Activated CD8-positive, alpha-beta memory T cell treated with anti-CD3 and anti-CD28 coated beads for 36 hours (primary cell): Measurements from ENCODE around the gene HOXC4. TPM values are rescaled to one million over a fixed set of nuclear protein-coding genes. Genes with fewer than 3 reads are reported as not detected.
"Not testable (repeated sequence)": the region's sequence is repeated elsewhere in the genome, so short reads cannot be mapped to it uniquely, and the experiment has no call there.

Experiments
- CTCF ChIA-PET: fragments of 350-600 bp; sonication (Branson Sonifier 250); formaldehyde crosslinking; loops from one replicate; lab custom pipeline; 2021; ENCODE audit warnings: antibody characterized with exemption; lab: Charles Lee
- POLR2A ChIA-PET: fragments of 350-600 bp; sonication (Branson Sonifier 250); formaldehyde crosslinking; loops from one replicate; lab custom pipeline; 2021; ENCODE audit warnings: antibody characterized with exemption; lab: Charles Lee
- total RNA-seq, 2 experiments: library from RNA; stranded (reverse); gene quantifications; one replicate each; pipeline ENCODE4 v1.2.3, GENCODE V29; 2021

The HOXC4 gene
- total RNA-seq, 2 experiments from 2014 or later = 1.0 to 1.3 TPM

- ChIA-PET CTCF (interaction anchor here (1.3 to 5.5 kb wide), 4 partner anchors 157 to 174 kb away, joined by 4 to 68 read pairs (median 13); partner anchors contain the start of gene SMUG1), POLR2A (no interaction called here)
These were observed 19.5 kb upstream of the HOXC4 start for GRCh38 chr12:54033980-54034784.

DNA sequence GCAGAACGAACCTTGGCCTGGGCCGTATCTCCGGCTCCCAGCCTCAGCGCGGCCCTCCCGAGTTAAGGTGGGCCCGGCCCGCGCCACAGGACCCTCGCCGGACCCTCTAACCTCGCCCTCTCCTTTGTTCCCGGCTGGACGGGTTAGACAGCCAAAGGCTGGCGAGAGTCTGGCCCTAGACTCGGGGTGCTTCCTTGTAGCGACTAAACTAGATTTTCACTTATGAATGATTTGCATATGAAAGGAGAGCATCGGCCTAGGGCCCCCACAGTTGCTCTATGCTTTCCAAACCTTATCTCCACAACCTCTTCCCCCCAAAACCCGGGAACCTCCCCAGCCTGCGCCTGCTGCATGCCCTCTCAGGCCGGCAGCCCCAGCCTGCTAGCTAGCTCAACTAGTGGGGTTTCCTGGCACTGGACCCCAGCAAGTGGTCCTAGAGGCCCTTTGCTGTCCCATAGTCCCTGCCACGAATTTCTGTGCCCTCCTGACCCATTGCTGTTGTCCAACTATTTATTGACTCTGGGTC is 18.8 kb upstream of the HOXC4 start:
- CTCF ChIA-PET = interaction anchor here (1.3 to 5.5 kb wide), 6 partner anchors 50 to 174 kb away, joined by 4 to 68 read pairs (median 8); partner anchors contain the start of genes HOXC10 and SMUG1
- POLR2A ChIA-PET = no interaction called here

DNA sequence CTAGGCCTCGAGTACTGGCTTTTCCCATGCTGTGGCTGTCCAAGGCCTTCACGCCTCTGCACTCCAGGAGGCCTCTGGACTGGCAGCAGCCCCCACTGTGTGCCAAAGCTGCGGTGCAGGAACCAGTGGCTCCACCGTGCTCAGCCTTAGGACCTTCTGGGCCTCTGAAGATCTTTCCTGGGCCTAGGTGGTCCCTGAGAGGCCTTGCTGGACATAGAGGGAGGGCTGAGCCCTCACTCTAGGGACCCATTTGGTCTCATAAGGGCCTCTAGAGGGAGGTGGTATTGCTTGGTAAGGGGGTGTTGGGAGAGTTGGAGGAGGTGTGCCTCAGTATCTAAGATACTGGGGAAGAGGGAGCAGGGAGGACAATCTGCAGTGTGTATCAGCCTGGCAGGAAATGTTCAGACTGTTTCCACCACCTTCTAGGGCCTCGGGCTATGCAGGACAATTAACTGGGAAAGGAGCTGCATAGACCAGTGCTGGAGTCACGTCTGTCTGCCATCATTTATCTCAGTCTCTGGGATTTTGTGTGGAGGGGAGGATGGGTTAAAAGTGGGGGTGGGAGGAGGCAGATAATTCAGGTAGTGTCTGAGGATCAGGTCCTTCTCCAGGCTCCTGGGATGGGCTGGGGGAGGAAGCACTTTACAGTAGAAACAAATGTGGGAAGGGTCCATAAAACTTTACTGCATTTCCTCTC is 17.9 kb upstream of the HOXC4 start:
- CTCF ChIA-PET = interaction anchor here (1.3 to 2.5 kb wide), 4 partner anchors 51 to 173 kb away, joined by 4 to 10 read pairs (median 4); partner anchors contain the start of gene HOXC10

DNA sequence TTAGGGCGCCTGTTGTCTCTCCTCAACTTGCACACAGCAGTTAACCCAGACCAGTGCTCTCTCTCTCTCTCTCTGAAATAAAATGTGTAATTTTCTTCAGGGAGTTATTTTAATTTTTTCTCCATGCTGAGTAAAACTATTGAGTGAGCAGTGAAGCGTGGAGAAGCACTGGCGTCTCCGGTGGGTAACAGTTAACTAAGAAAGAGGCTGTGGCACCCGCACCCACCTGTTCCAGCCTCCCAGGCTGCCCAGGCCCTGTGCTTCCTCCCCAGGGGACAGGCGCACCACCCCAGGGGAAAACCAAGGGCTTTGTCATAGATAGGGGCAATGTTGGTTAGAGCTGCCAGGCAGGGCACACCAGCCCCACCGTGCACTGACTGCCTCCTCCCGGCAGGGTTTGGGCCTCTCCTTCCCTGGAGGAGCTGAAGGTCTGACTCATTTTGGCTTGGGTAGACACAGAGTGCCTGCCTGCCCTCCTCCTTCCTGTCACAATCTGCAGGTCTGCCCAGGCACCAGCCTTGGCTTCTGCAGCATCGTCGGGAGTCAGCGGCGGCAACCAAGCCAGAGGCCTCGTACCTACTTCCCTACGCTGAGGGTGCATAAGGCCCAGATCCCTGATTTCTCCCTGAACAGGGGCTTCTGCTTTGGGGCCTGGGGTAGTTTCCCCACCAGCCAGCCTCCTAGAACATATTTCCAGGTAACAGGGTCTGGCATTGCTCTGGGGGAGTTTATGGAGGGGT is 16.8 kb upstream of the HOXC4 start:
- POLR2A ChIA-PET = no interaction called here
- CTCF ChIA-PET = interaction anchor here (2.5 kb wide), 1 partner anchor 154 kb away, joined by 10 read pairs; no protein-coding TSS in a partner anchor

More for the DNA sequence above, 17.9 kb upstream of the HOXC4 start:
- POLR2A ChIA-PET = no interaction called here

DNA sequence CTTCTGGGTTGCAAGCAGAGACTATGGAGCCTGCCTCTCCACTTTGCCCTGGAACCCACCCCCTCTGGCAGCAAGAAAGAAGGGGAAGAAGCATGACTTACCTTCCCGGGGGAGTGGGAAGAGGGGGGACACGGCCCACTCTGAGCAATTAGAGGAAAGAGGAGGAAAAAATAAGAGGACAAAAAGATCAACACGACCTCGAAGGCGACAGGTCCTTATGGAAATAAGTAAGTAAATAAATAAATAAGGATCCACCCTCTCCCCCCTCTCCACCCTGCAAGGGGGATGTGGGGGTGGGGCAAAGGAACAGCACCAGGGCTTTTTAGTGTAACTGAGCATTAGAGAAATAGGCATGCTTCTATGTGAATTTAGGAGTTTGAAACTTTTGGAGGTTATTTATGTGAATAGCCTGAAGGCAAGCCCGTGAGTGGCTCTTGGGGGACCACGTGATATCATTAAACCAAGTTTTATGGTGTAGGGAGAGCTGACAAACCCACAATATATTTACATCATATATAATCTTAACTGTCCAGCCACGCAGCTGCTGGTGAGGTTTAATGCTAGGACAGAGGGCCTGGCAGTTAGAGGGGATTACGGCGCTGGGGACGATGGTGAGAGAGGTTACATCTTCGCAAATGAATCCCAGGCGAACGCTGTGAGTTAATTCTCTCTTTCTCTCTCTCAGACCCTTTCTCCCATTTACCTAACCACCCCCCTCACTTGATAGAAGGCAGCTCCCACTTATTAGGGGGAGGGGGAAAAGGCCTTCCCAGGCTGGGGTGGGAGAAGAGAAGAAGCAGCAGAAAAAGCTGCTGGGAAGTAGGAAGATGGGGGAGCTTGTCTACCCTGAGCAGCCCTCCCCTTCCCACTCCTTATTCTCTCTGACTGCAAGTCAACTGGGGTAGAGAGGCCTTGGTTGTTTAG is 16.0 kb upstream of the HOXC4 start:
- ChIA-PET CTCF (interaction anchor here (0.8 to 2.5 kb wide), 2 partner anchors 32 to 153 kb away, joined by 3 to 10 read pairs; no protein-coding TSS in a partner anchor), POLR2A (no interaction called here)

DNA sequence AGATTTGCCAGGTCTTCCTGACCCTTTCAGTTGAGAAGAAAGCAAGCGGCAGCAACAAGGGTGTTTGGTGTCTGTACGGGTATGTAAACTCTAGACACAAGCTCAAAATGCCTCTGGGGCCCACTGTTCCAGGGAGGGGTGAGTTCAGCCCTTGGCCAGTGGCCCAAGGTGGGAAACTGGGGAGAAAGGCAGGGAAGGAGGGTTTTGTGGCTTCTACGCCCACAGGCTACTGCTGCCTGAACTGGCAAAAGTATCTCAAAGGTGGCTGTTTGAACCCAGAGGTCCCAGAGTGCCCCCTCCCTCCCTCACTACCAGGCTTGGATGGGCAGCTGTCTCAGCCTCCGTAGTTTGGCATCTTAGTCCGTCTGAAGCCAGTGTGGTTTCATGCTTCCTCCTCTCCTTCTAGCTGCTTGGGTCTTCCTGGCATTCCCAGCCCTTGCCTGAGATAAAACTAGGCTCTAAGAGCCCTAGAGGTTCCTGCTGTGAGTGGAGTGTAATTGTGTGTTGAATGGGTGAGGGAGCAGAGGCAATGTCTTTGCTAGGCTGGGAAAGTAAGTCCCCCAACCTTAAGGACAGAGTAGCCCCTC is 15.3 kb upstream of the HOXC4 start:
- ChIA-PET CTCF (interaction anchor here (0.8 kb wide), 1 partner anchor 33 kb away, joined by 3 read pairs; no protein-coding TSS in a partner anchor), POLR2A (no interaction called here)

GRCh38 chr12:54038871-54039414 is 14.7 kb upstream of the HOXC4 start:
- ChIA-PET POLR2A (no interaction called here), CTCF (no interaction called here)

DNA sequence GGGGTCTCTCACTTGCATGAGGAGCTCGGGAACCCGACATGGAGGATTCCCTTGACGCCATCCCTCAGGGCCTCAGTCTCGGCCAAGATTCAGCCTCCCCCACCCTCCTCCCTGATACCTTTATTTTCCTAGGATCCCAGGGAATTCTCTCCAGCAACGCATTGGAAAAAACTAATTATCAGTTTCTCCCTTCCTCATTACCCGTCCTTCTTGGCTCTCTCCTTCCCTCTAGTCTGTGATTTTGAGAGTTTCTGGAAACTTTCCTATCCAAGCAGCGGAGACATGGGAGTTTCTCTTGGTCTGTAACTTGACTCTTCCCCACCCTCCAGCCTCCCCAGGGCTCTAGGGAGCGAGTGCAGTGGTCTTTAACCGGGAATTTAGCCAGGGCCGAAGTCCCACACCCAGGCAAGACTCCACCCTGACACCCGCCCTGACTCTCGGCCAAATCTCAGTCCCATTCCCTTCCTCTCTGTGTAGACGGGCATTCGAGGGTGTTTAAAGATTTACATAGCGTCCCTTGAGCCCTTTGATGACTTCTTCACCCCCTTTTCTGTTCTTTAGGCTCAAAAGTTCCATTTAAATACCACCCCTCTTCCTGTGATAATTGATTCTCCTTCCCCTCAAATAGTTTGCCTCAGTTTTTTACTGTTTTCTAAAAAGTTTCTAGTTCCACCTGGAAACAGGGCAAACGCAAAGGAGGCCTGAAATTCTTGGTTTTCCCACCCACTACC is 14.1 kb upstream of the HOXC4 start:
- ChIA-PET POLR2A (no interaction called here), CTCF (no interaction called here)

- ChIA-PET CTCF (no interaction called here), POLR2A (no interaction called here)
These were observed 13.5 kb upstream of the HOXC4 start for GRCh38 chr12:54040148-54040494.

DNA sequence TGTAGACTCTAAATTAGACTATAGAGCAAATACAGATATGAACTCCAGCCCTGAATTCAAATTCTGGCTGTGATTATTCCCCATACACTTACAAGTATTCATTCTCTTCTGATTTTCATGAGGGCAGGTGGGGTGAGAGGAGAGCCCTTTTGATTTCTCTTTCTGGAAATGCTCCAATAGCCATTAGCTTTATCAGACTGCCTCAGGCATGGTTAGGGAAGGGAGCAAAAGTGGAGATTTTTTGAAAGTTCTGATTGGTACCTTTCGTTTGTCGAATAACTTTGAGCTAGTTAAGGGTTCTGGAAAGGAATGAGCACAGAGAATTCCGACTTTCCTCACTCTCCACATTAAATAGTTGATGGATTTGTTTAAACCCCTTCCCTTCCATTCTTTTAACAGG is 13.0 kb upstream of the HOXC4 start:
- POLR2A ChIA-PET = no interaction called here
- CTCF ChIA-PET = no interaction called here

DNA sequence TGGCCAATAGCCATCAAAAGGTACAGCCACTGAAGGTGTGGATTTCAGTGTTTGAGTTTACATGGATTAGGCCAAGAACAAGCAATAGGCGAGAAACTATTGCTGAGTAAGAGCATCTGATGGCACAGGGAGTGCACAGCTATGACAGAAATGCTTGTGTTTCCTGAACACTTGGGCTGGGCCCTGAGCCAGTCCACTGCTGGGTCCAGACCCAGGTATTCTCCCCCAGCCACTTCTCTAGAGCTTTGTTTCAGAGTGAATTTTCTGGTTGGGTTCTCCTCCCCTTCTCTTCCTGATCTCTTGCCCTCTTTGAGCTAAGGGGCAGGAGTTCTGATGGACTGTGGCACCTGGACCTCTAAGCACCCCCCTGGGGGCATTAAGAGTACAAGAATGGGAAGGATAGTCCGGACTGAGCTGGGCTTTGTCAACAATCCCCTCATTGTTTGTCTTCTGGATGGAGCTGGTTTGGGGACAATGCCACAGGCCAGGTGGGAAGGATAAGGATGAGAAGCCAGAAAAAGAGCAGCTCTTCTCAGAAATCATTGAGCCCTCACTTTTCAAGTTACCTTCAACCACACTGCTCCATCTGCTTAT is 12.4 kb upstream of the HOXC4 start:
- POLR2A ChIA-PET = no interaction called here

GRCh38 chr12:54042033-54042432 is 11.6 kb upstream of the HOXC4 start:
- CTCF ChIA-PET, POLR2A ChIA-PET: not testable (repeated sequence)

More for the DNA sequence above, 12.4 kb upstream of the HOXC4 start:
- CTCF ChIA-PET = no interaction called here

- CTCF ChIA-PET = interaction anchor here (1.1 to 1.5 kb wide), 2 partner anchors 10 to 12 kb away, joined by 4 to 6 read pairs; partner anchors contain the start of gene HOXC5
- POLR2A ChIA-PET = no interaction called here
These were observed 10.4 kb upstream of the HOXC4 start for GRCh38 chr12:54042970-54043853.

DNA sequence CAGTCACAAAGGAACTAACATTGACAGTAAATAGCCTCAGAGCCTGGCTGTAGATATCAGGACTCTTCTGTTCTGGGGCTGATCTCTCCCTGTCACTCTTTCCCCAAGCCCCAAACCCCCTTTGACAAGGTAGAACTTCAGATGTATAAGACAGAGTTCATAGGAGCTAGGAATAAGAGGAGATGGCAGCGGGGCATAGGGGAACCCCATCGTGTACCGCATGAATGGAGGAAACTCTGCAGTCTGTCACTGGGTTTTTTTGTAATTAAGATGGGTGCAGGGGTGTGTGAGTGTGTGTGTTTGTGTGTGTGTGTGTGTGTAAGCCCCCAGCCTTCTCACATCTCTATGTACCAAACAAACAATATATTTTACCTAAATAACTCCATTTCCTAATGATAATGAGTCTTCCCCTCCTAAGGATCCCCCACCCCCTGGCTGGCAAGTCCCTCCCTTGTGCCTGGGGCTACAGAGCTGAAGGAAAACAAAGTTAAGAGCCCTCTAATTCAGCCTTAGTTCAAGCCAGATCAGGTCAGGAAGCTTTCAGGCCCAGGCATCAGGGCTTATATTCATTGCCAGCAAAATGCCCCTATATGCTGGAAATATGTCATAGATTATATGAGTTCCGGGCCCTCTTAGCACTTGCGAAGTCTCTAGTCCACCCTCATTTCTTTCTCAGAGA is 9.1 kb upstream of the HOXC4 start:
- CTCF ChIA-PET = interaction anchor here (1.0 to 1.5 kb wide), 4 partner anchors 9 to 170 kb away, joined by 3 to 6 read pairs (median 4); partner anchors contain the start of genes HOXC4 and HOXC5
- POLR2A ChIA-PET = no interaction called here

DNA sequence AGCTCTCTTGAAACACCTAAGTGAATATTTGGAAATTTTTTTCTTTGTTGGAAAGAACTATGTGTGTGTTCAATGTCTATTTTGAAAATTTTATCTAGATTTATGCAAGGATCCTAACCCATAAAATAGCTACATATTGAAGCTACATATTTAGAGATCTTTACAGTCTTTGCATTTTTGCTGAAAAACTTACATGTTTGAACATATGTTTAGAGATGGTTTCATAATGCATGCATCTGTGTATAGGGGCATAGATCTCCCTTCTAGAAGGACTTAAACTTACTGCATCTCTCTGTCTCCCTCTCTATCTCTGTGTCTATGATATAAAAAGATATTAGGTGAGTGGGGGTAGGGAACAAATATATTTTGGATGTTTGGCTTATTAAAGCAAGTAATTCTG is 8.2 kb upstream of the HOXC4 start:
- POLR2A ChIA-PET = no interaction called here
- CTCF ChIA-PET = interaction anchor here (0.6 to 1.4 kb wide), 3 partner anchors 146 to 169 kb away, joined by 3 to 4 read pairs (median 3); no protein-coding TSS in a partner anchor
